ENCODE measurements around the gene MYO9B. TPM values are rescaled to one million over a fixed set of nuclear protein-coding genes. Genes with fewer than 3 reads are reported as not detected.
A peak's percentile ranks its signal among the peaks of the same experiment; 100 is the strongest.

MYO9B gene
- total and polyA plus RNA-seq, 9 of the 15 experiments (the other 6 are each of a cell fraction or from before 2014, with no cell fraction given) = 2.4 to 77.6 (median 23.0) TPM

DNA sequence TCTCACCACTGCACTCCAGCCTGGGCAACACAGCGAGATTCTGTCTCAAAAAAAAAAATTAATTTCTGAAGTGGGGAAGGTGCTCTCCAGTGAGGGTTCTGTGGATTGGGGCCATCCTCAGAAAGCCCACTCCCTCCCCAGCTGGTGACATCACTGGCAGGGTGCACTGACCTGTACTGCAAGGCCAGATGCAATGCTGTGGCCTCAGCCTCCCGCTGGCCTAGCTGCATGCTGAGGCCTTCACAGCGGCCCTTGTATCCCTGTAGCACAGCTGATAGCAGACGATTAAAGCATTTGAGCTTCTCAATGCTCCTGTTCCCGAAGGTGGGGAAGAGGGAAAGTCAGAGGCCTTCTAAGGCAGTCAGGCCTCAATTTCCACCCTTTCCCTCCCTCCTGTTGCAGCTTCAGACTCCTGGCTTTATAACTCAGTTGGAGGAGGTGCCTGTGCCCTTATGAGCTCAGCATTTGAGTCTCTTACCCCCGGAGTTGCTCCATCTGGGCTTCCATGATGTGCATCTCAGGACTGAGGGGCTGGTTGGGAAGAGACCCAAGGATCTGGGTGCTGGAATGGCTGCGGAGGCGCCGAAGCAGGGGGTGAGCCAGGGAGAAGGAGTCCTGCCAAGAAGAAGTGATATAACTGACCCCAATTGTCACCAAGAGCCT is 183.7 kb downstream of the MYO9B start (continued):
- TF ChIP-seq, protein P1, sequence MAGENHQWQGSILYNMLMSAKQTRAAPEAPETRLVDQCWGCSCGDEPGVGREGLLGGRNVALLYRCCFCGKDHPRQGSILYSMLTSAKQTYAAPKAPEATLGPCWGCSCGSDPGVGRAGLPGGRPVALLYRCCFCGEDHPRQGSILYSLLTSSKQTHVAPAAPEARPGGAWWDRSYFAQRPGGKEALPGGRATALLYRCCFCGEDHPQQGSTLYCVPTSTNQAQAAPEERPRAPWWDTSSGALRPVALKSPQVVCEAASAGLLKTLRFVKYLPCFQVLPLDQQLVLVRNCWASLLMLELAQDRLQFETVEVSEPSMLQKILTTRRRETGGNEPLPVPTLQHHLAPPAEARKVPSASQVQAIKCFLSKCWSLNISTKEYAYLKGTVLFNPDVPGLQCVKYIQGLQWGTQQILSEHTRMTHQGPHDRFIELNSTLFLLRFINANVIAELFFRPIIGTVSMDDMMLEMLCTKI (IDR thresholded peaks at IDR 0.05; ENCODE audit: partially characterized antibody) = no peak
- TF ChIP-seq BHLHE40 (IDR thresholded peaks at IDR 0.05; ENCODE audit: low read length) (no peak), RBM14 (IDR thresholded peaks at IDR 0.05; ENCODE audit: borderline replicate concordance, insufficient read depth, low read depth, low read length) (no peak)
- TF ChIP-seq, protein P2, sequence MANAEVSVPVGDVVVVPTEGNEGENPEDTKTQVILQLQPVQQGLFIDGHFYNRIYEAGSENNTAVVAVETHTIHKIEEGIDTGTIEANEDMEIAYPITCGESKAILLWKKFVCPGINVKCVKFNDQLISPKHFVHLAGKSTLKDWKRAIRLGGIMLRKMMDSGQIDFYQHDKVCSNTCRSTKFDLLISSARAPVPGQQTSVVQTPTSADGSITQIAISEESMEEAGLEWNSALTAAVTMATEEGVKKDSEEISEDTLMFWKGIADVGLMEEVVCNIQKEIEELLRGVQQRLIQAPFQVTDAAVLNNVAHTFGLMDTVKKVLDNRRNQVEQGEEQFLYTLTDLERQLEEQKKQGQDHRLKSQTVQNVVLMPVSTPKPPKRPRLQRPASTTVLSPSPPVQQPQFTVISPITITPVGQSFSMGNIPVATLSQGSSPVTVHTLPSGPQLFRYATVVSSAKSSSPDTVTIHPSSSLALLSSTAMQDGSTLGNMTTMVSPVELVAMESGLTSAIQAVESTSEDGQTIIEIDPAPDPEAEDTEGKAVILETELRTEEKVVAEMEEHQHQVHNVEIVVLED (CRISPR knock-in tag; IDR thresholded peaks at IDR 0.05) = no peak

DNA sequence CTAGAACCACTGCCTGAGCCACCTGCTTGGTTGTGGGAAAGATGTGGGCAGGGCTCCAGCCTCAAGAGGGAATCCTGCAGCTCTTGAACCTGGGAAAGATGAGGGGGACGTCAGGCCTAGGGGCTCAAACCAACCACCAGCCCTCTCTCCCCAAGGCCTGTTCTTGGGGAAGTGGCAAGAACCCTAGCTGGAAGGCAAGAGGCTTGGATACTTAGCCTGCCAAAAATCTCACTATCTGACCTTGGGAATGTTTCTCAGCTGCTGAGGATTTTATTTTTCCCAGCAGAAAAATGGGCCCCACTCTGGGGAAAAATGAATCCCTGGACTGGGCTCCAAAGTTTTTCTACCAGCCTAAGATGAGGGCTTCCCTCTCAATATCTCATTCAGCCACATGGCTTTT is 184.4 kb downstream of the MYO9B start:
- 0% methylated on average over 1 of the region's 1 CpG for WGBS (ENCODE audit: insufficient coverage, low coverage, missing lambda C conversion rate)
- H3K9ac ChIP-seq (ENCODE audit: insufficient read depth in 1 of 2, low read depth in 2 of 2, low read length in 2 of 2) = peak overlapping the region in 1 of 2 experiments; percentile 48; a peak in 1 of 4 replicates
- H3K79me2 ChIP-seq (ENCODE audit: control insufficient read depth, insufficient read depth, low read length) = no peaks in the 10 kb centered on the region
- H3K4me2 ChIP-seq (ENCODE audit: insufficient read depth, low read length) = no peak overlapping the region
- no TSS peak for BruUV-seq (replicated peaks)
- DNase-seq (ENCODE audit: extremely low read depth in 1 of 4, low spot score in 3 of 4) (no peak), ATAC-seq (no peak), FAIRE-seq (no peak)
- H3K27ac ChIP-seq (ENCODE audit: extremely low read depth, low read depth, low read length) = no peak overlapping the region
- no peak overlapping the region for H2AFZ ChIP-seq (ENCODE audit: low read depth, low read length)
- in situ Hi-C loops (cut with MboI) (no loop called here), intact Hi-C loops (cut with micrococcal nuclease) (loop anchor here (2.0 kb wide), 1 partner anchor 49 kb away; the partner anchor contains the start of gene DDA1)
- H4K20me1 ChIP-seq (replicated peaks; ENCODE audit: control insufficient read depth, insufficient read depth, low read length) = no peaks in the 10 kb centered on the region
- TF ChIP-seq ZNF766 (CRISPR knock-in tag; conservative IDR thresholded peaks at IDR 0.05) = no peak
- TF ChIP-seq, protein P3, sequence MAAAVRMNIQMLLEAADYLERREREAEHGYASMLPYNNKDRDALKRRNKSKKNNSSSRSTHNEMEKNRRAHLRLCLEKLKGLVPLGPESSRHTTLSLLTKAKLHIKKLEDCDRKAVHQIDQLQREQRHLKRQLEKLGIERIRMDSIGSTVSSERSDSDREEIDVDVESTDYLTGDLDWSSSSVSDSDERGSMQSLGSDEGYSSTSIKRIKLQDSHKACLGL (CRISPR knock-in tag; IDR thresholded peaks at IDR 0.05; ENCODE audit: borderline replicate concordance, poor library complexity, severe bottlenecking) = no peak
- POLR2A ChIA-PET = interaction anchor here (1.0 to 1.1 kb wide), 3 partner anchors 12 to 162 kb away, joined by 3 read pairs; no protein-coding TSS in a partner anchor
- CTCF ChIA-PET (ENCODE audit: low intra/inter-chr PET ratio) = interaction anchor here (0.9 to 2.0 kb wide), 3 partner anchors 22 to 193 kb away, joined by 4 to 7 read pairs (median 4); no protein-coding TSS in a partner anchor
- H3K36me3 ChIP-seq (ENCODE audit: control insufficient read depth, insufficient read depth, low read length) = no peaks in the 10 kb centered on the region
- H3K4me1 ChIP-seq (replicated peaks in 1 of 2; ENCODE audit: control insufficient read depth in 2 of 2, insufficient read depth in 2 of 2, low read length in 2 of 2) = peaks cover 3 to 21% of the 10 kb centered on the region in 2 experiments; a peak in 3 of 5 replicates
- H3K27me3 ChIP-seq (ENCODE audit: control insufficient read depth in 2 of 2, insufficient read depth in 2 of 2, low read length in 2 of 2) = no peaks in the 10 kb centered on the region
- no peaks in the 10 kb centered on the region for H3K9me3 ChIP-seq (replicated peaks; ENCODE audit: control insufficient read depth, insufficient read depth, low read depth, low read length)
- H3K4me3 ChIP-seq = no peak overlapping the region
- no peaks in the 10 kb centered on the region for H3K9me1 ChIP-seq (ENCODE audit: control insufficient read depth, insufficient read depth, low read length)
